Stimulated activated CD4-positive, alpha-beta T cell treated with anti-CD3 and anti-CD28 coated beads, TNF-alpha, amount 100 ng/mL, for 4 hours (primary cell): Measurements from ENCODE around the gene PIGQ.

Experiments
- DNase-seq, 3 experiments: peaks; one replicate each; pipeline ENCODE4 v3.0.0-alpha.2; 2020; ENCODE audit warnings: low read depth in 3 of 3

Gene PIGQ

DNA sequence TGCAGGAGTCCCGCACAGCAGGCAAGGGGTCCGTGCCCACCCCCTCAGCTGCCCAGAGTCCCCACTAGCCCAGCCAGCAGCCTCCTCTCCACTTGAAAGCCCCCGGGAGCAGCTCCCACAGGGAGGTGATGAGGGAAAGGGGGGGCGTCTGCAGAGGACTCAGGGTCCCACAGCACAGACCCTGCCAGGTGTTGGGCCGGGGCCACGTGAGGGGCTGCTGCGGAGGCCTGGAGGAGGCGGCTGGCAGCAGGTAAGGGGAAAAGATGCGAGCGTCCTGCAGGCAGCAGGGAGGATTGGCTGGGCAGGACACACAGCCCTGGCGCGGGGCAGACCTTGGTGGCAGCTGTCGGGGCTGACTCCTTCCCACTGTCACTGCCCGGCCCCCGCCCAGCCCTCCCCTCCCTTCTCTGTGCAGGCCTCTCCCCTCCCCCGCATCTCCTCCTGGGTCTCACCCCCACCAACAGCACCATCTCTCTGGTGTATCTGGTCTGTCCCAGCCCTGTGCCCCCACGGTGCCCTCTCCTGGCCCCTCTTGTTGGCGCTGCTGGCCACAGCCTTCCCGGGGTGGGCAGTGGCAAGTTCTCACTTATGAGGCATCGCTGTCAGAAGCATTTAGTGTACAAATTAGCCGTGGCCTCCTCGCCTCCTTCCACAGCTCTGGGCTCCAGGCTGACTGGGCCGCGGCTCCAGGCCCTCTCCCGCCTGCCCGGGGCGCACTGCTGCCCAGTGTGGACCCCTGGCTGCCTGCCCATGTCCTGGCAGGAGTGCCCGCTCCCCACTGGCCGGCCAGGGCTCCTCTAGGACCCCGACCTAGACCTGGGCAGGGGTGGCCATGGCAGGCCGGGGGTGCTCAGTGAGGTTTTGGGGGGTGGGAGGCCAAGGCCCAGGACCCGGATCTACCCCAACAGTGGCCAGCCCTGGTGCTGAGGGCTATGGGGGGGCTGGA lies 14.0 kb upstream of the PIGQ start:
- DNase-seq, result no peak

DNA sequence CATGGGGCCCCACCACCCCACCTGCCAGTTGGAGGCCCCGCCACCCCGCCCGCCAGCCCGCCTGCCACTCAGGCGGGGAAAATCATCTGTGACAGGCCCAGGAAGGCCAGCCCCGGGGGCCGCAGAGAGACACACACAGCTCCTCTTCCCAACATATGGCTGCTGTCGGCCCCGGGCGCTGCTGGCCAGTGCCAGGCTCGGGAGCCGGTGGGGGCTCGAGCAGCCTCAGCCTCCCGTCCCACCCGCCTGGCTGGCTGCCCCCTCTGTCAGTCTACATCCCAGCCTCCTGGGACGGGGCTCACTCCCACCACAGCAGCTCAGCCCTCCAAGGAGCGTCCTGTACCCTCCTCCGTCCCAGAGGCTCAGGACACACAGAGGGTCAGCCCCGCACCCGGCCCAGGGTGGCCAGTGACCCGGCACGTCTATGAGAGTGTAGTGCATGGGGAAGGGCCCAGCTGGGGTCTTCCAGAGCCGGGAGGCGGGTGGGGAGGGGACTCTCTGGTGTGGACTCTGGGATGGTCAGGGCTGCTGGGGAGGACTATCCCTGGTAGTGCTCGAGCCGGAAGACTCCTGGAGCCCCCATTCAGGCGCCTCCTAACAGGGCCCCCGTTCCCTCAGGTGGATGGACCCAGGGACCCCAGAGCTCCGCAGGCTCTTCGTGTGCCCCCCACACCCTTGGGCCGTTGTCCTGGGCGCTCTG lies 13.1 kb upstream of the PIGQ start:
- DNase-seq, result no peak

DNA sequence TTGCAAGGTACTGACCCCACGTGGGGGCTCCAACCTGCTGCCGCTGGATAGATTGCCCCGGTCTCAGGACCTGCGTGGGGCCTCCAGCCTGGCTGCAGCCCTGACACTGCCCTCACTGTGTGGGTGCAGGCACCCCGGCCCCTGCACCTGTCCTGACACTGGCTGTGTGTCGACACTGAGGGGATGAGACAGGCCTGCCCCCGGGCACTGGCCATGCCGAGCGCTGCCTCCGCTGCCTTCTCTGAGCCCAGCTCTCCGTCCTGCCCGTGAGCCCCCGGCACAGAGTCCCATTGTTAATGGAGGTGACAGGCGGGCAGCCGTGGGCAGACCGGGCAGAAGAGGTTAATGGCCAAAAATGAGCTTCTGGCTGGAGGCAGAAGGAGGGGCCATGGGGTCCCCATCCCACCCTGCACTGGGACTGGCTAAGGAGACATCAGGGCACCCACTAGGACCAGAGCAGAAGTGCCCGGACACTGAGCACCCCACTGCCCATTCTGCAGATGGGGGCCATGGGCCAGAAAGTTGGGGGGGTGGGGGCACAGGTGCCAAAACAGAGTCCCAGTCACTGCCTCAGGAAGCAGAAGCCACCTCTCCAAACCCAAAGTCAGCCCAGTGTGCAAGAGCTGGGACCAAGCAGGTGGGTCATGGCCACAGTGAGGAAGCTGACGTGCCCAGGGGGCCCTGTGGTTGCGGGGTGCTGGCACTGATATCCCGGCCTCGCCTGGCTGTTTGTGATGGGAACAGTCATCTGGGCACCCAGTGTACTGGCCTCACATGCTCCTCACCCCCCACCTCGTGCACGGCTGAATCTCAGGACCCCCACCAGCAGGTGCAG lies 12.1 kb upstream of the PIGQ start:
- no peak for DNase-seq

DNA sequence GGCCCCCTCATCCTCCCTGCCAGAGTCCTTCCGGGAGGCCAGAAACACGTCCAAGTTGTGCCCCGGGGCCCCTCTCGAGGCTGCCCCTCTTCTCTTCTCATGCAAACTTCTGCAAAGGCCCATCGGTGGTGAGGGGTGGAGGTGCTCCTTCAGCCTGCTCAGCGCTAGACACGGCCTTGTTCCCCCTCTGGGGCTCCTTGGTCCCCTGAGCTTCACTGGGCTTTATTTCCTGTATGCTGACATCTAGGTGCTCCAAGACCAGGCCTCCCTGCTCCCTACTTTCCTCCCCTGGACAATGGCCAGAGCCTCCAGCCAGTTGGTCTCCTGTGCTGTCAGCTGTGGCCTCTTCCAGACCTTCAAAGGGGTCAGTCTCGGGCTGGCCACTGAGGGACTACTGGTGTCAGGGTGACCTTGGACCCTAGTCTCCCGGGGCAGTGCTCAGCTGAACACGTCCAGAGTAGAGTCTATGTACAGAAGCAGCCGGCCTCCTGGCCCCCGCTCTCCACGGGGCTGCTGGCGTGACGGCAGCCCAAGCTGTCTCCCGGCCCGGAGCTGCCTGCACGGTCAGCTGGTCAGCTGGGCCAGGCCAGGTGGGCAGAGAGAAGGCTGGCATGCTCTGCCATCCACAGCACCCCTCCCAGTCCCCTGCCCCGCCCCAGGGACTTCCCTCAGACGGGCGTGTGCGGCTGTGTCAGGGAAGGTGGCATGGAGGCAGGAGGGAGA lies 11.3 kb upstream of the PIGQ start:
- DNase-seq, result no peak

DNA sequence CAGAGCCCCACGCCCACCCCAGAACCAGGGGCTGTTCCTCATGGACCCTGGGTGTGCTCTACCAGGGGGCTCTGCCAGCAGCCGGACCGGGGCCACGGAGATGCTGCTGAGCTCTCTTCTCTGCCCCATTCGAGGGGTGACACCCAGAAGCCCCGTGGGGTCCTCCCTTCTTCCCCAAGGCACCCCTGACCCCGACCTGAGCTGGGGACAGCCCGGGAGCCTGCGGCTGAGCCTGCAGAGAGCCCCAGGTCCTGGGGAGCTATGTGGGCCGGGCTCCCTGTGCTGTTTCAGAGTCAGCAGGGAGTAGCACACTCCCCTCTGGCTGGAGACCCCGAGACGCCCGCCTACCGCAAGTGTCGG lies 10.8 kb upstream of the PIGQ start:
- DNase-seq, result no peak

DNA sequence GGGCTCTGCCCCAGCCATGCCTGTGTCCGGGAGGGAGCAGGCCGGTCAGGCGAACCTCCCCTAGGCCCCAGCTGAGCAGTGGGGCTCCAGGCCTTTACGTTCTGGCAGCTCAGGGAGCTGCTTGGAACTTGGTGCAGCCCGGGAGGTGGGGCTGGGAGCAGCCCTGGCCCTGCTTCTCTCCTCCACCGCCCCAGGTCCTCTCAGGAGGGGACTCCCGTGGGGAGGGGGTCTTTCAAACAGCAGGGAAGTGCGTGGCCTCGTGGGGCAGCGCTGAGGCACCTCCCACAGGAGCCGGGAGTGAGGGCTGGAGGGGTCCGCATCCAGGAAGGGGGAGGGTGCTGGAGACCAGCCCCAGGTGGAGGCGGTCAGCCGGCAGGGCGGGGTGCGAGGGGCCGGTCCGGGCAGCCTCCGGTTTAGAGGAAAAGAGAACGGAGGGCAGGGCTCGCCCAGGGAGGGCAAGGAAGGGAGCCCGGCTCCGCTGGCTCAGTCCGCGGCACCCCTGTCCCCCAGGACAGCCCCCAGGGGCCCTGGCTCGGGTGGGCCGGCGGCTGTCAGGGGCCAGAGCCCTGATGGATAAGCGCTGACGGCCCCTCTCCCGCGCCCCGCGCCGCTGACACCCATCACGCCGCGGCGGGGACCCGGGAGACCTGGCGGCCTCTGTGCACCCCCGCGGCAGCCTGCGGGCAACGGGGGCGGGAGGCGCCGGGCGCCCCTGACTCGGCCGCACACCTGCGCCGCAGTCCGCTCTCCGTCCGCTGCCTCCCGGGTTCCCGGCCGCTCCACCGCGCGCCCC lies 10.2 kb upstream of the PIGQ start:
- DNase-seq, result no peak

DNA sequence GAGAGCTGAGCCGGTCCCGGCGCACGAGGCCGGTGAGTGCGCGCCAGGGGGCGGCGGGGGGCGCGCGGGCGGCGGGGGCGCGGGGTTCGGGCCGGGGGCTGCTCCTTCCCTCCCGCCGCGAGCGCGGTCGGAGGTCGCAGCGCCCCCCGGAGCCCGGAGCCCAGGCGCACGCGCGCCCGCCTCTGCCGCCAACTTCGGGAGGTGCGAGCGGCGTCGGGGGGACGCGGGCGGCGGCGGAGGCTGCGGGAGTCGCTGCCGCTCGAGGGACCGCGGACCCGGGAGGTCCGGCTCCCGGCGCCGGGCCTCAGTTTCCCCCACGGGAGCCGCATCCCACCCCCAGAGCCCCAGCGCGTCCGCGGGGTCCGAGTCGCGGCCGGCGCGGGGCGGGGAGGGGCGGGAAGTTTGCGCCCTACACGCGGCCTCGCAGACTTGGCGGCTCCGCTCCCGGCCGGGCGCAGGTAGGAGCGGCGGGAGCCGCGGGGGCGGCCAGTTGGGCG lies 9.5 kb upstream of the PIGQ start, which contains the start of gene PRR35:
Gene PRR35 (plus strand): TSS at position 191 of the 497 bp plus-strand sequence. CDS start 2,901 bp downstream, outside the sequence.
- no peak for DNase-seq

DNA sequence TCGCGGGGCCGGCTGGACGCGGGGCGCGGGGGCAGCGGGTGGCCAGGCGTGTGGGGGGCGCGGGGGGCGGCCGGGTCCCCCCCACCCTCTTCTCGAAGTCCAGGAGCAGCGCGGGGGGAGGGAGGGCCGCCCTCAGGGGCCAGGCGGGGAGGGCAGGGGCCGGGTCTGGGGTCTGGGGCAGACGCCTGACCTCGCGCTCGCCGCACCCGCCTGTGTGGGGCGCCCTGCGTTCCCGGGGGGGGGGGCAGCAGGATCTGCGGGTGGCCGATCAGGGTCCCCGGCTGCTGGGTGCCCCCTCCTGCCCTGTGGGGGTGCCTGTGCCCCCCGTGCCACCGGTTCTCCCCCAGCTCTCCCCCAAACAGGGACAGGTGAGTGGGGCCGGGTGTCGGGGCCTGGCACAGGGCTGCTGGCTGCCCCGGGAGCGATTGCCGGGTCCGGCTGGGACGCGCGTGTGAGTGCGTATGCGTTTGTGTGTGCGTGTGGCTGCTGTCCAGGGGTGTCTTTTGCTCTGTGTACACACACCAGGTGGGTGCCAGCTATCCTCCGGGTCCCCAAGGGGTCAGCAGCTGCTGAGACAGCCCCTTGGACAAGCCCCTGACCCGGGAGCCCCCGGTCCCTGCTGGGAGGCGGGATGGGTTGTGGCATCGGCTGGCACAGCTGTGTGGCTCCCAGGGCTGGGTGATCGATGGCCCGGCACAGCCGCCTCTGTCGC lies 8.9 kb upstream of the PIGQ start:
- no peak for DNase-seq

DNA sequence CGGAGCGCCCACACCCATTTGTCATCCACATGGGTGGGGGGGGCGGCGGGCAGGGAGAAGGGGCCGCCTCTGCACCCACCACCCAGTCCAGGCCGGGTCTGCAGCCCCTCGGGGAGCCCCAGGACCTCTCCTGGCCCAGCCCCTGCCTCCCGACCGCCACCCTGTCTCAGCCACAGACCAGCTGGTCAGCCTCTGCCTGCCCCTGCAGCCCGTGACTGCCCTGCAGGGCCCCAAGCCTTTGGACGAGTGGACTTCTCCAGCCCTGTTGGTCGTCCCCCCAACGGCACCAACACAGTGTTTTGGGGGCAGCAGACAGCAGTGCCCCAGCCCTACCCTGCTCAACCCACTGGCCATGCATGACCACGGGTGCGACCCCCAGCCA lies 8.4 kb upstream of the PIGQ start:
- DNase-seq, result no peak

DNA sequence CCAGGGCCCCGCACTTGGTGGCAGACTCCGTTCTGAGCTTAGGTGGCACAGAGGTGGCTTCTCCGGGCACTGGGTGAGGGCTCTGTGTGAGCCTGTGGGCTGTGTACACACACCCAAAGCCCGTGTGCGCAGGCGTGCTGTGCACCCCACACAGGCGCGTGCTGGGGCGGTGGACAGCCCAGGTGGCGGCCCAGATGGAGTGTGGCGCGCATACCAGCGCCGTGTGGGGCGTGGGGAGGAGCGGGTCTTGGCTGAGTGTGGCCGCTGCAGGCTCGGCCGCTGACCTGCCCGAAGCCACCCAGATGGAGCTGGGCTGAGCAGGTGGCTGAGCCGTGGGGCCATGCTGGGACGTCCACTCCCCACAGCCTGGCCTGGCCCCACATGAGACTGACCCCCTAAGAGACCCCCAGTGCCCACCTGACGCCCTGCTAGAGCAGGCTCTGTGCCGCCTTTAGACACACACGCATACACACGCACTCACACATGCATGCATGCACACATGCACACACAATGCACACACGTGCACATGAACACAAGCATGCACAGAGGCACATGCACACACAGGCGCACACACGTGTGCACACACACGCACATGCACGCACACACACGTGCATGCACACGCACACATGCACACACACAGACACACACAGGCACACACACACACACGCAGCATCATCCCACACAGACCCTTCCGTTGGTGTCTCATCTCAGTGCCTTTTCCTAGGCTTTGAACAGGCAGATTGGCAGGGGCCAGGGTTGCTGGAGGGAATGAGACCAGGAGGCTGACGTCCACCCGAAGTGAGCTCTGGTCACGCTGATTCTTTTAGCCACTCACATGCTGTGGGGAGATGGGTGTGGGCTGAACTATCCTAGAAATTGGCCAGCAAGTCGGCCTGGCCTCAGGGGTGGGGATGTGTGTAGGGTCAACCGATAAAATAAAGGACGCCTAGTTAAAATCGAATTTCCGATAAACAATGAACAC lies 7.5 kb upstream of the PIGQ start:
- DNase-seq, result no peak

DNA sequence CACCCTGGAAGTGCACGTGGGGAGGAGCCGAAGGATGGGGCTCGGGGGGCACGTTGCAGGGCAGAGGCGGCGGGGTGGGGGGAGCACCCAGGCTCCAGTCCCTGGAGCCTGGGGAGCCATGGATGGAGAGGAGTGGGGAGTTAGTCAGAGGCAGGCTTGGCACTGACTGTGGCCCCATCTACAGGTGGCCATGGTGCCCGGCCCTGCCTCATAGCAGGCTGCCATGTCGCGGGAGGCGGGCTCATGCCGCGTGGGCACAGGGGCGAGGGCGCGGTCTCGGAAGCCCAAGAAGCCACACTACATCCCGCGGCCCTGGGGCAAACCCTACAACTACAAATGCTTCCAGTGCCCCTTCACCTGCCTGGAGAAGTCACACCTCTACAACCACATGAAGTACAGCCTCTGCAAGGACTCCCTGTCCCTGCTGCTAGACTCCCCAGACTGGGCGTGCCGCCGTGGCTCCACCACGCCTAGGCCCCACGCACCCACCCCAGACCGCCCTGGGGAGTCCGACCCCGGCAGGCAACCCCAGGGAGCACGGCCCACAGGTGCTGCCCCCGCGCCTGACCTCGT lies 6.6 kb upstream of the PIGQ start:
- DNase-seq, result no peak

DNA sequence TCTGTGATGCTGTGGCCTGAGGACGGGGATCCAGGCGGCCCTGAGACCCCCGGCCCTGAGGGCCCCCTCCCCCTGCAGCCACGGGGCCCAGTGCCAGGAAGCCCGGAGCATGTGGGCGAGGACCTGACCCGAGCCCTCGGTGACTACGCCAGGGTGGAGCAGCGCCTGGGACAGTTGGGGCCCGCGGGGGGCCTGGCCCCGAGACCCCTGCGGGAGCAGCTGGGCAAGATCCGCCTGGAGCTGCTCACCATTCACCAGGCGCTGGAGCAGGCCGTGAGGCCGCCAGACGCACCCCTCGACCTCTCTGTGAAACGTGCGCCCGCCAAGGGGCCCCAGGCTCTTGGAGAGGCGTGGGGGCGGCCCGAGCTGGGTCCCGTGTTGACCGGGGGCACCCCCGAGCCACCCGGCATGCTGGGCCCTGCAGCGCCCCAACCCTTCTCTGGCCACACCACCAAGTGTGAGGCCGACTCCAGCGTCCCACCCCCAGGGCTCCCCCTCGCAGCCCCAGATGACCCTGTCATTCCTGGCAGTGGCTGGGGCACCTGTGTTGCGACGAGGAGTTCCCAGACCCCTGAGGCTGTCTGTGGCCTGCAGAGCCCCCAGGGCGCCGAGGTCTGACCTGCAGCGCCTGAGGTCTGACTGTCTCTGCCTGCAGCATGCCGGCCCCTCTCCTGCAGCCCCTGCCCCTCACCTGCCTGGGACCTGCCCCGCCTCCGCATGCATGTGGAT lies 4.9 kb upstream of the PIGQ start:
- no peak for DNase-seq

DNA sequence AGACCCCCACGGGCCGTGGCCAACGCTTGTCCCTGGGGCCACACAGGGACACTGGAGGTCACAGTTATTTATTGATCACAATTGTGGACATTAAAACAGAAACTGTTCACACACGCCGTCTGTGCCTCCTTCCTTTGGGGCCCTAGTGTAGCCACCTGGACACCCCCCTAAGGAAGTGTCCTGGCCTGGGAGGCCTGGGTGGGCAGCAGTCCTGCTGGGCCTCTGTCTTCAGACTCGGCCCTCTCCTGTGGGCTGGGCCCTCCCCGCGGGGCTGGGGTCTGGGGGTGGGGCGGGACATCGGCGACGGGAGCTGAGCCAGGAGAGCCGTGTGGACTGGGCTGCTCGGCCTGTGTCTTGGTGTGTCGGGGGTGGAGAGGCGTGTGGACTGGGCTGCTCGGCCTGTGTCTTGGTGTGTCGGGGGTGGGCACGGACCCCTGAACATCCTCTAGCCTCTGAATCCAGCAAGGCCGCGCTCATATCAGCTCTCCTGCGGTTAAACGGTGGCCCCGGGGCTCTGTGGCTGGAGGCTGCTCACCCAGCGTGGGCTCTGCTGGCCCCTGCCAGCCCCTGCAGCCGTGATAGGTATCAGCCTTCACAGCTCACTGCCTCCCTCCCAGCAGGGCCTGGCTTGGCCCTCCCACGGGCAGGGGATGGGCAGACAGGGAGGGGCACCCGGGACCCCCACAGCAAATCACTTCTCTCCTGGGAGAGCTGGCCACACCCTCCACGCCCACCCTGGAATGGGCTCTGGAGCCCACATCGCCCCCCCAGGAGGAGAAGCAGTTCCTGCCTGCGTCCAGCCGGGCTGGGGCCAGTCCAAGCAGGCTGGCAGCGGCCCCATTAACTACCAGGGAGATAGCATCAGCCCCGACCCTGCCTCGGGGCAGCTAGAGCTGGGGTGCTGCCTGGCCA lies 4.1 kb upstream of the PIGQ start:
- no peak for DNase-seq

DNA sequence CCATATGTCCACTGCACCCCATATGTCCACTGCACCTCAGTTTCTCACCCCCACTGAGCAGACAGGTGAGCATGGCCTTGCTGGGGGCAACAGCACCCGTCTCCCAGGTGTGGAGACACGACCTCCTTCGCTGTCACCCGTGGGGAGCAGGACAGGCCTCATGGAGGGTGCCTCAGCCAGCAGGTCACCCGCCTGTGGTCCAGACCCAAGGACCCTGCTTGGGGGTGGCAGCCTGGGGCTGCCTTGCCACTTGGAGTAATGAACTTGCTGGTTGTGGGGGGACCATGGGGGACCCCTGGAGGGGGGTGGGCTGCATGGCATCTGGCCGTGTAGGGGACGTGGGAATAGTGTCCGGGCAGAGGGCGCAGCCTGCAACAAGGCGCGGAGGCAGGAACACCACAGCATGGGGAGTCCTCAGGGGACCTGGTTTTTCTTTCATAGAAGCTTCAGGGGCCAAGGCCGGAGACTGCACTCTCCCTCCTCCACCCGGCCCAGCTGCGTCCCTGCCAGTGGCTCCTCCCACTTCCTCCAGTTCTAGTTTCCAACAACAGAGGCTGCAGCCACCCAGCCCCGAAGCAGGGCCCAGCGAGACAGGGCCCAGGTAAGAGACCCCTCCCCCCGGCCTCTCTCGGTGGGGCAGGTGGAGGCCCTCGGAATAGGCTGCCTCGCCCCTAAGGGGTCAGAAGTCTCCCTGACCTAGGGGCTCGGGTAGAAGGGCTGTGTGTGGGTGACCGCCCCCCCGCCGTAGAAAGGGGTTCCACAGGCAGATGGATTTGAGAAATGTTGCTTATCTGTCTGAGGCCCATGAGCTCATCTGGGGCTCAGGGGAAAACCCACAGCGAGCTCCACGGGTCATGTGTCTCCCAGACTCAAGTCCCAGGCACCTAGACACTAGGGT lies 3.0 kb upstream of the PIGQ start, which contains the start of gene NHLRC4:
Gene NHLRC4 (plus strand): TSS at position 531 of the 898 bp plus-strand sequence. CDS start 1,043 bp downstream, outside the sequence.
- DNase-seq, result no peak
